Measurements from ENCODE around the gene OR51A7. TPM values are rescaled to one million over a fixed set of nuclear protein-coding genes. Genes with fewer than 3 reads are reported as not detected.

OR51A7 gene
- total and polyA plus RNA-seq, 9 of the 15 experiments (the other 6 are each of a cell fraction or from before 2014, with no cell fraction given) = not detected

GRCh38 chr11:4916581-4916980 is 13.0 kb downstream of the OR51A7 start:
- ATAC-seq (no peak), DNase-seq (ENCODE audit: extremely low read depth in 1 of 4, low spot score in 3 of 4) (no peak), FAIRE-seq (no peak)
- H3K36me3 ChIP-seq (ENCODE audit: control insufficient read depth, insufficient read depth, low read length) = no peaks in the 10 kb centered on the region
- CTCF ChIA-PET (ENCODE audit: low intra/inter-chr PET ratio) = no interaction called here
- TF ChIP-seq ZNF311 (CRISPR knock-in tag; IDR thresholded peaks at IDR 0.05) (no peak), SAFB (IDR thresholded peaks at IDR 0.05; ENCODE audit: borderline replicate concordance, low read depth, low read length) (no peak), MAFK (IDR thresholded peaks at IDR 0.05; ENCODE audit: low read length) (no peak), IRF9 (tag; IDR thresholded peaks at IDR 0.05) (no peak), GABPB2 (CRISPR knock-in tag; conservative IDR thresholded peaks at IDR 0.05) (no peak), SIN3B (IDR thresholded peaks at IDR 0.05; ENCODE audit: low read depth) (no peak), ZNF696 (CRISPR knock-in tag; conservative IDR thresholded peaks at IDR 0.05) (no peak), SETDB1 (IDR thresholded peaks at IDR 0.05; ENCODE audit: low read length) (no peak), XRCC4 (IDR thresholded peaks at IDR 0.05; ENCODE audit: extremely low read depth, insufficient read depth, insufficient read length) (no peak), KHSRP (IDR thresholded peaks at IDR 0.05) (no peak), NCOA4 (IDR thresholded peaks at IDR 0.05; ENCODE audit: partially characterized antibody) (no peak), ZC3H4 (CRISPR knock-in tag; IDR thresholded peaks at IDR 0.05; ENCODE audit: borderline replicate concordance) (no peak), RBM17 (IDR thresholded peaks at IDR 0.05; ENCODE audit: borderline replicate concordance, low read depth, low read length) (no peak), ETV5 (CRISPR knock-in tag; IDR thresholded peaks at IDR 0.05; ENCODE audit: low read depth) (no peak), ETV1 (tag; conservative IDR thresholded peaks at IDR 0.05; ENCODE audit: low read depth) (no peak), ARID3A (IDR thresholded peaks at IDR 0.05; ENCODE audit: borderline replicate concordance, low read depth, low read length) (no peak), ZNF77 (CRISPR knock-in tag; IDR thresholded peaks at IDR 0.05) (no peak), DIDO1 (tag; IDR thresholded peaks at IDR 0.05; ENCODE audit: low read depth) (no peak)
- H3K4me1 ChIP-seq (replicated peaks in 1 of 2; ENCODE audit: control insufficient read depth in 2 of 2, insufficient read depth in 2 of 2, low read length in 2 of 2) = no peaks in the 10 kb centered on the region
- BruUV-seq (replicated peaks) = no TSS peak
- no peak overlapping the region for H2AFZ ChIP-seq (ENCODE audit: low read depth, low read length)
- POLR2A ChIA-PET = no interaction called here
- no peak overlapping the region for H3K9ac ChIP-seq (ENCODE audit: insufficient read depth in 1 of 2, low read depth in 2 of 2, low read length in 2 of 2)
- H3K27ac ChIP-seq (ENCODE audit: extremely low read depth, low read depth, low read length) = no peak overlapping the region
- no peak overlapping the region for H3K4me2 ChIP-seq (ENCODE audit: insufficient read depth, low read length)
- H3K79me2 ChIP-seq (ENCODE audit: control insufficient read depth, insufficient read depth, low read length) = no peaks in the 10 kb centered on the region
- no peaks in the 10 kb centered on the region for H3K9me3 ChIP-seq (replicated peaks; ENCODE audit: control insufficient read depth, insufficient read depth, low read depth, low read length)
- in situ Hi-C loops (cut with MboI) (no loop called here), intact Hi-C loops (cut with micrococcal nuclease) (no loop called here)
- no peaks in the 10 kb centered on the region for H3K9me1 ChIP-seq (ENCODE audit: control insufficient read depth, insufficient read depth, low read length)
- no peaks in the 10 kb centered on the region for H4K20me1 ChIP-seq (replicated peaks; ENCODE audit: control insufficient read depth, insufficient read depth, low read length)
- no peak overlapping the region for H3K4me3 ChIP-seq
- H3K27me3 ChIP-seq (ENCODE audit: control insufficient read depth in 2 of 2, insufficient read depth in 2 of 2, low read length in 2 of 2) = peaks cover 4 to 12% of the 10 kb centered on the region in 2 experiments; a peak in 4 of 5 replicates

All from K562 (cell line).